IPS-18a (cell line): ENCODE data around the gene IGSF23.
"Not testable (repeated sequence)": the region's sequence is repeated elsewhere in the genome, so short reads cannot be mapped to it uniquely, and the experiment has no call there.

Source experiments
- H3K27ac ChIP-seq: one replicate; pipeline ENCODE4 v1.5.1; 2013; ENCODE audit warnings: low read length
- H3K27me3 ChIP-seq: one replicate; pipeline ENCODE4 v1.6.1; 2013; ENCODE audit warnings: mild to moderate bottlenecking, low read length; ENCODE audit not compliant: control insufficient read depth, insufficient read depth
- H3K36me3 ChIP-seq: one replicate; pipeline ENCODE4 v1.6.1; 2013; ENCODE audit warnings: low read depth, low read length; ENCODE audit not compliant: control insufficient read depth
- H3K4me1 ChIP-seq: one replicate; pipeline ENCODE4 v1.6.1; 2013; ENCODE audit warnings: low read depth, low read length; ENCODE audit not compliant: control insufficient read depth
- H3K4me3 ChIP-seq: one replicate; pipeline ENCODE4 v1.5.1; 2013; ENCODE audit warnings: low read length
- H3K9ac ChIP-seq: one replicate; pipeline ENCODE4 v1.6.1; 2013; ENCODE audit warnings: mild to moderate bottlenecking, low read length, moderate library complexity
- H3K9me3 ChIP-seq: one replicate; pipeline ENCODE4 v1.6.1; 2013; ENCODE audit warnings: low read depth, low read length; ENCODE audit not compliant: control insufficient read depth

Gene IGSF23

GRCh38 chr19:44620667-44621066, 7.3 kb downstream of the IGSF23 start:
- Histone ChIP-seq H3K27me3 (no peaks in the 10 kb centered on the region), H3K4me1 (no peaks in the 10 kb centered on the region), H3K9ac (no peak overlapping the region), H3K4me3 (no peak overlapping the region), H3K9me3 (no peaks in the 10 kb centered on the region), H3K27ac (no peak overlapping the region), H3K36me3 (no peaks in the 10 kb centered on the region)

- no peaks in the 10 kb centered on the region for H3K9me3 ChIP-seq
- H3K4me3 ChIP-seq: no peak overlapping the region
- no peak overlapping the region for H3K9ac ChIP-seq
- H3K4me1 ChIP-seq: no peaks in the 10 kb centered on the region
- no peak overlapping the region for H3K27ac ChIP-seq
- H3K27me3 ChIP-seq: no peaks in the 10 kb centered on the region
- no peaks in the 10 kb centered on the region for H3K36me3 ChIP-seq
Observed at GRCh38 chr19:44621367-44621766, 8.0 kb downstream of the IGSF23 start.

DNA sequence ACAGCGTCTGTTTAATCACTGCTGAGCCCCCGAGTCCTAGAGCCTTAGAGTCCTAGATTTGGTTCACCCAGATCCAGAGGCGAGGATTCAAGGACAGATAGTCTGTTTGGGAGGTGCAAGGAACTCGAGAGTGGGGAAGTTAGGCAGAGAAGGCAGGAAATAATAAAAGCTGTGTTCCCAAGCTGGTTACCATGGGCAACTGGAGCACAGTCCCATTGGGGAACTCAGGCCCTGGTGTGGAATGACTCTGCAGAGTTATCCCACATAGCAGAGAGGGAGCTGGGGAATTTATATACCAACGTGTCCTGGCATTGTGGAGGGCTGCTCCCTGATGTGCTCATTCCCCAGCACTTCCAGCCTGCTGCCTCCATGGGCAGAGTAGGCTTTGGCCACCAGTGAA, 9.7 kb downstream of the IGSF23 start:
- Histone ChIP-seq H3K4me1 (no peaks in the 10 kb centered on the region), H3K9me3 (no peaks in the 10 kb centered on the region), H3K36me3 (no peaks in the 10 kb centered on the region), H3K27ac (no peak overlapping the region), H3K9ac (no peak overlapping the region), H3K27me3 (no peaks in the 10 kb centered on the region), H3K4me3 (no peak overlapping the region)

GRCh38 chr19:44623626-44624025, 10.3 kb downstream of the IGSF23 start:
- H3K27ac ChIP-seq: no peak overlapping the region
- H3K9ac ChIP-seq: no peak overlapping the region
- no peak overlapping the region for H3K4me3 ChIP-seq
- no peaks in the 10 kb centered on the region for H3K4me1 ChIP-seq
- H3K27me3 ChIP-seq: no peaks in the 10 kb centered on the region
- no peaks in the 10 kb centered on the region for H3K36me3 ChIP-seq
- no peaks in the 10 kb centered on the region for H3K9me3 ChIP-seq

DNA sequence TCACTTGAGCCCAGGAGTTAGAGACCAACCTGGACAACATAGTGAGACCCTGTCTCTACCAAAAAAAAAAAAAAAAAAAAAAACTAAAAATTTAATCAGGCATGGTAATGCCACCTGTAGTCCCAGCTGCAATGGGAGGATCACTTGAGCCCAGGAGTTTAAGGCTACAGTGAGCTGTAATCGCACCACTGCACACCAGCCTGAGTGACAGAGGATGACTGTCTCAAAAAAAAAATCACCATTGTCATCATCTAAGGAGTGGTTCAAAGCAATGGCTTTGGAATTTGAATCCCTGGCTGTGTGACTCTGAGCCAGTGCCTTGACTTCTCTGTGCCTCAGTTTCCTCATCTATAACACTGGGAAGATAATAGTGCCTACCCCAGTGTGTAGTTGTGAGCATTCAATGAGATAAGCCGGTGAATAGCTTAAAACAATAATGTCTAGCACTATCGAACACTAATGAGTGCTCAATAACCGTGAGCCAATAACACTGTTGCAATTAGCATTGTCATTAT, 11.5 kb downstream of the IGSF23 start:
- Histone ChIP-seq H3K4me1 (no peaks in the 10 kb centered on the region), H3K27ac (no peak overlapping the region), H3K9me3 (no peaks in the 10 kb centered on the region), H3K9ac (no peak overlapping the region), H3K4me3 (no peak overlapping the region), H3K27me3 (no peaks in the 10 kb centered on the region), H3K36me3 (no peaks in the 10 kb centered on the region)

DNA sequence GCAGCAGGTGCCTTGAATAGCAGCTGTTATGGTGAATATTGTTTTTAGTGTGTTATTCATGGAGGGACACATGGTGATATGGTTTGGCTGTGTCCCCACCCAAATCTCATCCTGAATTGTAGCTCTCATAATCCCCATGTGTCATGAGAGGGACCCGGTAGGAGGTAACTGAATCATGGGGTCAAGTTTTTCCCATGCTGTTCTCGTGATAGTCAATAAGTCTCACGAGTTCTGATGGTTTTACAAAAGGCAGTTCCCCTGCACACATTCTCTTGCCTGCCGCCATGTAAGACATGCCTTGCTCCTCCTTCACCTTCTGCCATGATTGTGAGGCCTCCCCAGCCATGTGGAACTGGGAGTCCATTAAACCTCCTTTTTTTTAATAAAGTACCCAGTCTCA, 12.3 kb downstream of the IGSF23 start:
- not testable (repeated sequence) for H3K36me3 ChIP-seq, H3K9ac ChIP-seq, H3K4me1 ChIP-seq, H3K27me3 ChIP-seq, H3K27ac ChIP-seq, H3K9me3 ChIP-seq, H3K4me3 ChIP-seq

GRCh38 chr19:44626048-44626624, 12.8 kb downstream of the IGSF23 start:
- Histone ChIP-seq H3K4me3 (no peak overlapping the region), H3K27ac (no peak overlapping the region), H3K9ac (no peak overlapping the region), H3K36me3 (no peaks in the 10 kb centered on the region), H3K9me3 (no peaks in the 10 kb centered on the region), H3K27me3 (no peaks in the 10 kb centered on the region), H3K4me1 (no peaks in the 10 kb centered on the region)

DNA sequence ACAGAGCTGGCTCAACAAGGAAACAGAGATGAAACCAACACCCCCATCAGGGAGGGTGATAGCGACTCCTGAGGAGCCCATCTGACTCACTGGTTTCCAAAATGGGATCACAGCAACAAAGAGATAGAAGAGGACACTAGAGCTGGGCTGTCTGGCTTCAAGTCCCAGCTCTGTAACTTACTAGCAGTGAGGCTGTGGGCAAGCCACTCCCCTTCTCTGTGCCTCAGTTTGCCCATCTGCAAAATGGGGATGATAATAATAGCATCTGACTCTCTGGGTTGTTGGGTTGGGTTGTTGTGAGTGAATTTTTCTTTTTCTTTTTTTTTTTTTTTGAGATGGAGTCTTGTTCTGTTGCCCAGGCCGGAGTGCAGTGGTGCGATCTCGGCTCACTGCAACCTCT, 14.3 kb downstream of the IGSF23 start:
- H3K27ac ChIP-seq: no peak overlapping the region
- H3K4me3 ChIP-seq: no peak overlapping the region
- H3K4me1 ChIP-seq: no peaks in the 10 kb centered on the region
- no peaks in the 10 kb centered on the region for H3K27me3 ChIP-seq
- no peaks in the 10 kb centered on the region for H3K36me3 ChIP-seq
- no peaks in the 10 kb centered on the region for H3K9me3 ChIP-seq
- H3K9ac ChIP-seq: no peak overlapping the region

DNA sequence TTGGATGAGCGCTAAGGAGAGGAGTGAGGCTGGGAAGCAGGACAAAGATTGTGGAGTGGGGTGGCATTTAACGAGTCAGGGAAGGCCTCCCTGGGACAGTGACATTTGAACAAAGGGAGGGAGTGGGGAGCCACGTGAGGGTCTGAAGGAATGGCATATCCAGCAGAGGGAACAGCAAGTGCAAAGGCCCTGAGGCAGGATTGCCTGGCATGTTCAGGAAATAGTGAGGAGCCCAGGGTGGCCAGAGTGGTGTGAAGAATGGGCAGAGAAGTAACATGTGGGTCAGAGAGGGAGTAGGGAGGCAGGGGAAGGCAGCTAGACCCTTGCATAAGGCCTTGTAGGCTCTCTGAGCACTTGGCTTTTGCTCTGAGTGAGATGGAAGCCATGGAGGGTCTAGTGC, 15.4 kb downstream of the IGSF23 start:
- Histone ChIP-seq H3K4me1 (peaks cover 7% of the 10 kb centered on the region), H3K27ac (no peak overlapping the region), H3K9ac (no peak overlapping the region), H3K4me3 (no peak overlapping the region), H3K27me3 (no peaks in the 10 kb centered on the region), H3K36me3 (no peaks in the 10 kb centered on the region), H3K9me3 (no peaks in the 10 kb centered on the region)

- not testable (repeated sequence) for H3K27ac ChIP-seq, H3K9me3 ChIP-seq, H3K27me3 ChIP-seq, H3K36me3 ChIP-seq, H3K9ac ChIP-seq, H3K4me3 ChIP-seq, H3K4me1 ChIP-seq
Observed at GRCh38 chr19:44631611-44632010, 18.2 kb downstream of the IGSF23 start.

DNA sequence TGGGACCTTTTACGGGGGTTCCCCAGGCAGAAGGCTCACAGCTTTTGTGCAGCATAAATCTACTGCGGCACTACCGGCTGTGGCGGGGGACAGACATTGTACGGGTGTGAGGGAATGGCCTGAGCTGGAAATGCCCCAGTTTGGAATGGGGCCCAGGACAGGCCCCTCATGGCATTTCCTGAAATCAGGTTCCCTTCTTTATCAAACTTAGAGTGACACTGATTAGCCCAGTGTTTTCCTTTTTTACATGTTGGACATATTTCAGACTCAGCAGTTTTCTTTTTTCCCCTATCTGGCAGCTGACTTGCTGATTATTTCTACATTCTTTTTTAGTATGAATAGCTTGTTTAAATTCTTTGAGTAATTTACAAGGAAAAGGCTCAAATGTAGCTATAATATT, 20.7 kb downstream of the IGSF23 start:
- H3K9me3 ChIP-seq, H3K27ac ChIP-seq, H3K4me3 ChIP-seq, H3K36me3 ChIP-seq, H3K27me3 ChIP-seq, H3K9ac ChIP-seq, H3K4me1 ChIP-seq: not testable (repeated sequence)

DNA sequence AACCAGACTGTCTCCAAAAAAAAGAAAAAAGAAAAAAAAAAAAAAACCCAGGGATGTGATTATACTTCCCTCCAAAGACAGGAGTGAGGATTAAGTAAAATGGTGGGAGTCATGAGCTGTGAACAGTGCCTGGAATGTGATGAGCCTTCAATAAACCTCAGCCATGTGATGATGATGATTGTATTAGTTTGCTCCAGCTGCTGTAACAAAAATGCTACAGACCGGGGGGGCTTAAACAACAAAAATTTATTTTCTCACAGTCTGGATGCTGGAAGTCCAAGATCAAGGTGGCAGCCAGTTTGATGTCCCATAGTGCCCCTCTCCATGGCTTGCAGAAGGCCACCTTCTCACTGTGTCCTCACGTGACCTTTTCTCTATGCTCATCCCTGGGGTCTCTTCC, 21.4 kb downstream of the IGSF23 start:
- no peak overlapping the region for H3K9ac ChIP-seq
- peaks cover 7% of the 10 kb centered on the region for H3K4me1 ChIP-seq
- H3K27me3 ChIP-seq: no peaks in the 10 kb centered on the region
- H3K27ac ChIP-seq: no peak overlapping the region
- H3K36me3 ChIP-seq: no peaks in the 10 kb centered on the region
- H3K9me3 ChIP-seq: no peaks in the 10 kb centered on the region
- no peak overlapping the region for H3K4me3 ChIP-seq
